ENCODE measurements around the gene CRYZ.

Gene CRYZ

DNA sequence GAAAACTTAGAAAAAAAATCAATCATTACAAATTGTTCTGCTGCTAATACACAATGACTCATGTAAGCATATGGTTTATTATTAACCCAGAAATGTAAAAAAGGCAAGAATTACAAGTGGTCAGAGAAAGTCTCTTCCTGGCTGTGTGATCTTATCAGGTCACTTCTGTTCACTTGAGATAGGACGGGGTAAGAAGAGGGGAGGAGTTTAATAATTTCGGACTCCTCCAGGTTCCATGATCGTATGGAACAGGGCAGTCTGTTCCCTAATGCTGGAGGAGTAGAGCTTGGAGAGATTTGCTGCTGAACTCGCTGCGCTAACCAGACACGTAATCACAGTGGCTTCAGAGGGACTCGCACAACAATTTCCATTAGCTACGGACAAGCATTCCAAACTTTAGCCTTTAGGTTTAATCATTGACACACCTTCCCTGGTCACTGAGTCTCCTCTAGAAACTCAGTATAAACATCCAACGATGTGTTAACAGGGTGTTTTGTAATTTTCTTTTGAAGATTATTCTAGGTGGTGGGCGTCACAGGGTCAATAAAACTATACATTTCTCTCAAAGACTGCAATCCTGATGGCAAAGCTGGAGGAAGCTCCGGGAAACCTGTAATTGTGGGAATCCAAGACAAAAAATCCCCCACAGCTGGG, 1.3 kb downstream of the CRYZ start:
- DNase-seq = no peak

DNA sequence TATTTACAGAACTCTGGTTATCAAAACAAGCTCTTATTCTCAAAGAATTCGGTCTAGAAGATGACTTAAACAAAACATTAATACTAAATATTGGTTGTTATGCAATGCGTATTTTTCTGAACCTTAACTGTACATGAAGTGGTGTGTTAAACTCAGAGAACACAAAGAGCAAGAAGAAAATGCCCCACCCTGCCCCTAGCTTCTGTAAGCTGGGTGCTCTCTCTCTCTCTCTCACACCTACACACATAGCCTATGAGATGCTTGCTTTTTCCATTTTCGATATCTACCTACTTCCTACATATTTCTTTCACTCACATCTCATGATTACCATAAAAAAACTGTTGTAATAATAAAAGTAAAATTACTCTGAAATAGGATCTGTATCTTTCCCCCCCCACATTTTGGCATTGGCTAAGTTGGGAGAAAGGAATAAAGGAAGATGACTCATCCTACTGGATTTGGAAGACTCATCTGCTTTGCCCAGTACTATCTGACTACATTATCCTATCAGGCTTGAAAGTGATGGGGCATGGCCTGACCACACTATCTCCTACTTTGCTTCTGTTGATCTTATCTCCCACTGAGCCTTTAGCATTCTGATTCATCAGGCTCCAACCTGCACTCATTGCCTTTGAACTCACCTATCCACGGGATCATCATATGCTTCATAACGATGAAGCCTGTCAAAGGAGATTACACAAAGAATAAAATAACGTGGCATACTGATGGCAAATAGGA, 2.9 kb downstream of the CRYZ start:
- no peak for DNase-seq

DNA sequence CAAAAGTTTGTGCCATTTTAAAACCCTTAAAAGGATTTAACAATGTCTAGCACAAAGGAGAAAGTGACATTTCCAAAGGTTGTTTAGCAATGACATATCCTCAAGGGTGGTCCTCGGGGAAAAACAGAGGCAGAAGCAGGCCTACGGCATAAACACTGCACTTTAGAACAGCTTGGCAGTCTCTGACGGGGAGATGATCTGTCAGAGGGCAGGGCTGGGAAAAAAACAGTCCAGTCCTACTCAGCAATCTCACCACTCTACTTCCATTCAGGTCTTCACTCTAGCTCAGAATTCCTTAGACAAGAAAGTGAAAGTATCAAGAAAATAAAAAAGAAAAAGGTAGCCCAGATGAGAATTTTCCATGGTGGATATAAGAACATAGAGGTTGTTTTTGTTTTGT, 4.1 kb downstream of the CRYZ start:
- no peak for DNase-seq

DNA sequence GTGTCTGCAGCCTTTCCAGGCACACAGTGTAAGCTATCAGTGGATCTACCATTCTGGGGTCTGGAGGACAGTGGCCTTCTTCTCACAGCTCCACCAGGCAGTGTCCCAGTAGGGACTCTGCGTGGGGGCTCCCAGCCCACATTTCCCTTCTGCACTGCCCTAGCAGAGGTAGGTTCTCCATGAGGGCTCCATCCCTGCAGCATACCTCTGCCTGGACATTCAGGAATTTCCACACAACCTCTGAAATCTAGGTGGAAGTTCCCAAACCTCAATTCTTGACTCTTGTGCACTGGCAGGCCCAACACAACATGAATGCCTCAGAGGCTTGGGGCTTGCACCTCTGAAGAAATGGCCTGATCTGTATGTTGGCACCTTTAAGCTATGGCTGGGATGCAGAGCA, 6.8 kb downstream of the CRYZ start:
- no peak for DNase-seq

DNA sequence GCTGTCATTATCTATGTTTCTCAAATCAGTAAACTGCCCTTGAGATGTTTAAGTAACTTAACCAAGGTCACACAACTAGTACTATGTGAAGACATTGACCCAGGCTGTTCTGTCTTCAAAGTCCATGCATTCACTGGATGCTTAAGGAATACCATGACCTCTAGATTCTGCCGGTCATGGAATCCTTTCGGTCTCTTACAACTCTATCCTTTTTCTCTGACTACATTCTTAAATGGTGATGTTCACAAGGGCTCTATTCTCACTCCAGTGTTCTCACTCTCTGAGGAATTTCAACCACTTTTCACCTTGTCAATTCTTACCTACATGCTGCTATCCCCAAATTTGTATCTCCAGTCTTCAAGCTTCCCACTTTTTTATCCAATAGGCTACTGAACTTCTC, 15.2 kb downstream of the CRYZ start:
- DNase-seq = no peak

DNA sequence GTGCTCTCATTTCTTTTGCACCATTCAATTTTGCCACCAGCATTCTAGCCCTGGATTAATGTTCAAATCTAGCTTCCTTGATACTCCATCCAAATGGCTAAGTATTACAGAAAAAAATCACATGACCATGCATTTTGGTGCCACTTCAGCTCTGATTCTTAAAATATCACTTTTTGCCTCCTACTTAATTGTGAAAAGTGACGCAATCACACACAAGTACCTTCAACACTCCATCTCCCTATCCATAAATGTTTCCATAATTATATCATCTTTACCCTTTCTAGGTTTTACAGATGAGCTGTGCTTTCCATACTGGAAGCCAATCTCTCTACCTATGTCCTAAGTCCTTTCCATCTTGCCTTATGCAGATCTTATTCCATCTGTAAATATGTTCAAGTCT, 16.0 kb downstream of the CRYZ start:
- DNase-seq = no peak

DNA sequence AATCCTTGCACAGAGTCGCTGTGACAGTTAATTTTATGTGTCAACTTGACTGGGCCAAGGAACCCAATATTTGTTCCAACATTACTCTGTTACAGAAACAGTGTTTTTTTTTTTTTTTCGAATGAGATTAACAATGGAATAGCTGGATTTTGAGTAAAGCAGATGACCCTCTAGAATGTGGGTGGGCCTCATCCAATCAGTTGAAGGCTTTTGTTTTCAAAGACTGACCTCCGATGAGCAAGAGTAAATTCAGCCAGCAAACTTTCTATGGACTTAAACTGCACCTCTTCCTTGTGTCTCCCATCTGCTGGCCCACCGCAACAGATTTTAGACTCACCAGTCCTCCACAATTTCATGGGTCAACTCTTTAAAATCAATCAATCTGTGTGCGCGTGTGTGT, 17.0 kb downstream of the CRYZ start:
- no peak for DNase-seq

DNA sequence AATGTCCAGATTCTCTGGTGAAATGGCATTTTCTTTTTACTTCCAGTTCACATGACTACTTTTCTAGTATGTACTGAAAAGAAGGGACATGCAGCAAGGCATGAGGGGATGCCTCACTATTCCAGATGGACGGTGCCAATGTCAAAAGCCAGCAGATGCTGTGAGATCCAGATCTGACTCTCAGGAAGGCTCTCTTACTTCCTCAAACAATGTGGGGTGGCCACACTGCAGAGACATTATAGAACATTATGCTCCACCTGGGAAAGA, 17.7 kb downstream of the CRYZ start:
- no peak for DNase-seq

DNA sequence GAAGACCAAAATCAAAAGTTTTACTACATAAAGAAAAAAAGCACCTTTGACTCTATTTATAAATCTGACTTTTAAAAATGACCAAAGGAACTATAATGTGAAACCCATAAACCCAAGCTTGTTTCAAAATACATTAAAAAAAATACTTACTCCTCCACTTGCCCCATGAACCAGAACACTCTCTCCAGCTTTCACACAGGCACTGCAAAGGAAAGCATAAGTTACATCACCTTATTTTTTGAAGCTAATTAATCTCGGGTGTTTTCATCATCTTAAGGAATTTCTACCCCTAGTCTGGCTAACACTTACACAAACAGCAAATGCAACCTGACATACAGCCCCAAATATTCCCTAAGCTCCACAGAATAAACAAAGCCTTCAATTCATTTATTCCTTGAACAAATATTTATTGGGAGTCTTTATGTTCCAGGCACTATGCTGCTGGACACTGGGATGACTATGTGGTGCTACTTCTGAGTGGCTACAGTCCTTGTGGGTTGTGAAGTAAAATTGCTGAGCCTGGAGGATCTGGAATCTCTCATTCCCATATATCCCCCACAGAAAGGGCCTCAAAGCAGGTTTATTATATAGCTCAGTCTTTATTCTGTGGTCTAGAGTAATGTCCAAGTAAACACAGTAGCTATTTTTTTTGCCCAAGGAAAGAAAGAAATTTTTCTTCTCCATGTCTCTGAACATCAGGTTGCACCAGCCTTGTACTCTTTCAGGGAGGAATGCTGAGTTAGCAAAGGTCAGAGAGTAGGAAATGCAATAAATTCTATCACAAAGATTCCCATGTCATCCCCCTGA, 18.2 kb downstream of the CRYZ start:
- no peak for DNase-seq

DNA sequence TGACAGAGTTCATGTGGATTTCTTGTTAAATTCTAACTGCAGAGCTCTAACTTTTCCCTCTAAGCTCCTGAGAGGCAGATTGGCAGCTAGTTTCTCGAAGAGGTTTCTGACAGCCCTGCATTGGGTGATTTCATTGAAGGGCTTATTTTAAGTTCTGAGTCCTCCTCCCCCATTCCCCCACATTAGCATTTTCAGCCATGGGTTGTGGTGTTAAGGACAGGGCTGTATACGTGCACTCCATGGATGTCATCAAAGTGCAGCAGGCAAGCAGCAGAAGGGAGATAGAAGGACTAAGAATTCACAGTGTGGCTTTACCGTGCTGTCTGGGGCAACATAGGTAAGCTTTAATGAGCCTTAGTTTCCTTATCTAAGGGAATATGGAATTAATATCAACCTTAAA, 19.0 kb downstream of the CRYZ start:
- DNase-seq = no peak

DNA sequence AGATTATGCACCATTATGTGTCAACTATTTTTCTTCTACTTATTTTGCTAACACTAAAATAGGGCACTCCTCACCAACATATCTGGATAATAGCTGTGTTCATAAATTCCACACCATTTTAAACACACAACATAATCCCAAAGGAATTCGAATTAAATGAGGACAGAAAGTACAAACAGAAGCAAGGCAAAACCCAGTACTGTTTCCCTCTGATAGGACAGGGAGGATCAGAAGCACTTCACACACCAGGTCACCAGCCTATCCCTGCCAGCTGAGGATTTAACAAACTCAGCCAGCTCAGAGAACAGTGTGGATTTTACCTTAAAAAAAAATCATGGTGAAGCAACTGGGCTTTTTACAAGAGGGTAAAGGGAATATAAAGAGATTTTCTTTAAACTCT, 20.0 kb downstream of the CRYZ start:
- DNase-seq = no peak

DNA sequence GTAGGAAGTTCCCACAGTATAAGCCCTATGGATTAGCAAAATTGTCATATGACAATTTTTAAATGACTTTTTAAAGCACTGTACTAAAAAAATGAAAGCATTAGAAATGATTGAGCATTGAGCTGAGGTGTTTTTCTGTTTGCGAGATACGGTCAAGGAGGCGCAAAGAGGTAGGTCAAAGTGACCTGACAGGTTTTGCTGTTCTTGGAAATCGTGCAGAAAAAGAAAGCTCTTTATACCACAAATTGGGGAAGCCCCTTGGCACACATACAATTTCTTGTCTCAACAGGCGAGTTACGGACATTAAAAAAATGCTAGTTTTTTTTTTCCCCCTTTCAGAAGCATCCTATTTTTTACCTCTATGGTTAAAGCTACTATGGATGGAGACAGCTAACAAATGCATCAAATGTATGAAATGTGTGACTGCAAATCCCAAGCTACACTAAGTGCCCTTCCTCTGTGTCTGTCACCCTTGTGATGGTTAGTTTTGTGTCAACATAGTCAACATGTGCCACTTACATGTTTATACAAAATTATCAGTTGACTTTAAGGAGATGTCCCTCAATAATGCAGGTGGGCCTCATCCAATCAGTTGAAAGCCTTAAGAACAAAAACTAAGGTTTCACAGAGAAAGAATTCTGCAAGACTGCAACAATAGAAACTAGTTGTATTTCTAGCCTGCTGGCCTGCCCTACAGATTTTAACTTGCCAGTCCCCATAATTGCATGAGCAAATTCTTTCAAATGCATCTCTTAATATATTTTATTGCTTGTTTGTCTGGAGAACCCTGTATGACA, 29.3 kb downstream of the CRYZ start:
- DNase-seq = no peak

DNA sequence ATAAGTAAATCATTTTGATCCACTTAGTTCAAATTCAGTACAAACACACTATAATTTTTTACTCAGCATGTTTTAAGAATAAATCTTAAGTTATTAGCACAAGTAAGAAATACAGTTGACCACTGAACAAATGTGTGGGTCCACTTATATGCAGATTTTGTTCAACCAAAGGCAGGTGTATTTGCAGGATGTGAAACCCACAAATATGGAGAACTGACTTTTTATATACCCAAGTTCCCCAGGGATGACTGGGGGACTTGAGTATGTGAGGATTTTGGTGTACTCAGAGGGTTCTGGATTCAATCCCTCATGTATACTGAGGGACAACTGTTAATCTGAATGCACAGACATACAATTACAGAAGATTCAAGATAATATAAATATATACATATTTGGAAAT, 33.5 kb downstream of the CRYZ start:
- no peak for DNase-seq

DNA sequence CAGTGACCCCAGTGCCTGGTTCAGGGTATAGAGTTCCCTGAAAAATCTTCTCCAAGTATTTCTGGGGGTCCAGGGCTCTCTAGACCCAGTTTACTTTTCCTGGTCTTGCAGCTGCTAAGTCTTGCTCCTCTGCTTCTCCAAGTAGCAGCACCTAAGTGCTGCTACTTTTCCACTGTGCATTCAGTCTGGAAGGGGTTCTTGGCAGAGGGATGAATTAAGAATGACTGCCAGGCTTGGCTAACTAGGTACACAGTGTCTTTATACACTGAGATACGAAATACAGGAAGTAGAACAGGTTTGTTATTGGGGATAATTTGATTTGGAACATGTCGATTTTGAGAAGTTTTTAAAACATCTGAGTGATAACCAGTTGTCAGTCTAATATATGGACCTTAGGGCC, 35.0 kb downstream of the CRYZ start:
- DNase-seq = no peak

DNA sequence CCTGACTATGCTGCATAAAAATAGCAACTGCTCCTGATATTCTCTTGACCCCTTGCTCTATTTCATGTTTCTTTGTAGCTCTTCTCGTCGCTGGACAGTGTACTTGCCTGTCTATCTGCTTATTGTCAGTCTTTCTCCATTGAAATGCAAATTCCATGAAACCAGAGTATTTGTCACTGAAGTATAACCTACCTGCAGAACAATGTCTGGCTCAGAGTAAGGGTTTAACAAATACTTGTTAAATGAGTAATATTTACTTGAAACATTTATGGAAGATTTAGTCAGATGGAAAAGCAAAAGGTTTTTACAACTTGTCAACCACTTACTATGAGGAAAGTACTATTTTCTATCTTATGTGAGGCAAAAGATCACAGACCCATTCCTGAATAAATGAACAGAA, 39.4 kb downstream of the CRYZ start:
- no peak for DNase-seq

DNA sequence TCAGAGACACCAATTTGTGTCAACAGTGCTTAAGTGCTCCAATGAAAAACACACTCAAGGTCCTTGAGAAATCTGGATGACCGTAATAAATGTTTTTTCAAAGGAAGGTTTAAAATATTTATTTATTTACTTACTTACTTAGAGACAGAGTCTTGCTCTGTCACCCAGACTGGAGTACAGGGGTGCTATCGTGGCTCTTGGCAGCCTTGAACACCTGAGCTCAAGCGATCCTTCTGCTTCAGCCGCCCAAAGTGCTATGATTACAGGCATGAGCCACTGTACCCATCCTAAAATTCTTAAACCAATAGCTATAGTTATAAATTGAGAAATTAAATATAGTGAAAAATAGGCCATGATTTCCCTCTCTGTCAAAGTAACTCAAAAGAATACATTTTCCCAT, 41.9 kb downstream of the CRYZ start:
- no peak for DNase-seq

DNA sequence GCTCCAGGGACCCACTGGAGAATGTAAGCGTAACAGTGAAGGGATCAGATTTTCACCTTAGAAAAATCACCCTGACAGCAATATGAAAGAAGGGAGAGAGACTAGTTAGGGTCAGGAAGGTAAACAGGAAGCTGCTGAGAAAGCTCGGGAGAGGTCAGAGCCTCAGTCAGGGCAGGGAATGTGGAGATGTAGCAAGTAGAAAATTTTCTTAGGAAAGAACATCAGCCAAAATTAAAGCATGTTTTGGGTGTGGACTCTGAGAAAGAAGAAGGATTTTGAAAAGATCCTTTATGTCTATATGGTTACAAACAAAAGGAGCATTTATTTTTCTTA, 42.5 kb downstream of the CRYZ start:
- DNase-seq = no peak

DNA sequence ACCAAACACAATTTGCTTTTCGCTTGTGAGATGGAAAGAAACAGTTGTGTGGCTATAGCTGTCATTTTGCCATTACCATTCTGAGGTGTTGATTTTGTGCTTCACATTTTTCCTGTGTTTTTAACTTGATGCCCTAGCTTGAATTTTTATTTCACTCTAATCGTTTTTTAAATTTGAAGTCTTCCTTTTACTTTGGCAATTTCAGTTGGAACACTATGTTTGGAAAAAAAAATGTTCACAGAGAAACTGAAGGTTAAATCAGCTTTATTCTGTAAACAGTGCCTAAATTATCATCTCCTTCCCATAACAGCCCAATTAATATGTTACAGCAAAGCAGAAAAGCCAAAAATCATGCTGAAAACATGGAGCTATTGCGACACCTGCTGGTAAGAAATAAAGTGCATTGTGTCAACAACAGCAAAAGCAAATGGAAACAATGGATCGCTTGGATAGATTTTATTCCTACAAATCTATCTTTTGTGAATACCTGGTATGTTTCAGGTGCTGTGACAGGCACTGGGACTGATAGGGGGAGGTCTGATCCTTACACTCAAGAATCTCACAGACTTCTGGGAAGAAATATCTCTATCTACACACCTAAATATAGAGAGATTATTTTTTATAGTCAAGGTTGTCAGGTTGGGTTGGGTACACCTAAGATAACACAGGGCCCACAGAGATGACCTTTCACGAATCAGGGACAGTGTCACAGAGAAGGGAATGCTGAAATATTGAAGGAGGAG, 43.1 kb downstream of the CRYZ start:
- DNase-seq = peak in 18 of 51 donors; percentile 0 to 68 (median 22)

DNA sequence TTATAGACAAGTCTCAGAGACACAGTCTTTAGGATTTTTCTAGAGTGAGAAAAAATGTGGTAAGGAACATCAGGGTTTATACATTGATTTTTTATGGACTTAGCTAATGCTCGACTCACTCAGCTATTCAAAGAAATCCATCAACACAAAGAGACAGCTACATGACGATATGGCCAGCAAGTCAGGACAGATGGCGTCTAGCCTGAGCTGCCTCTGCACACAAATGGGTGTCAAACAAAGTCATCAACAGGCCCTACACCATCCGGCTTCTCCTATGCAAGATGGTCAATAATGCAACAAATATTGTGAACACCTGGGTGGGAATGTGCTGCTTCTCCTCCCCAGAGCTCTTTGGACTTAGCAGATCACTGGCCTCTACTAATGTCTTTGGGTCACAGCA, 45.9 kb downstream of the CRYZ start:
- DNase-seq = no peak

DNA sequence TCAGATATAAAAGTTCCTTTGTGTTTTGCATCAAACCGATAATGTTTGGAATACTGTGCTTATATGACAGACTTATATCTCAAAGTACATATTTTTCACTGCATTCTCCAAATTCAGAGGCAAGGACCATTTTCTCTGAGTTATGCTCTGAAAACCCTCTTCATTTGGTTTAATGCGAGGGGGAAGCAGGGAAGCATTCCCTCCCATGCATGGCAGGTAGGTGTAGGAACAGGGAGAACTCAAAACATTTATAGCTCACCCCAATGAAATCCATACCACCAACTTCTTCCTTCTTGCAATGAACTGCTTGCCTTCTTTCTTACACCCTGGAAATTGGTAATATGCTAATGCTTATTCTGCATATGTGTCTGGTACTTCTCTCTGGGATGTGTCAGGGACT, 48.5 kb downstream of the CRYZ start:
- DNase-seq = no peak

DNA sequence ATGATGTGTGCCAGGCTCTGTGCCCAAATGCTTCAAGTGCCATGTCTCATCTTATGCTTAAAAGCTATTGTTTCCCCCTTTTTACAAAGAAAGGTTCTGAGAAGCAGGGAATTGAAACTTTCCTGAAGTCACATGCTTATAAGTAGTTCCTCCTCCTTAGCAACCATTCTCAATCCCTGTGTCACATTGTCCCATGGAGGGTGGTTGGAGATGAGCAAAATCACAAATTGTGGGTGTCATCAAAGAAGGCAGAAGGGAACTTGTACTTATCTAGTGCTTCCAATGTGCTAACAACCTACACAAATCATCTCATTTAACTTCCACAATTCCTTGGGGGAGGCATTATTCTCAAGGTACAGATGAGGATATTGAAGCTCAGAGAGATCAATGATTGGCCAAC, 49.2 kb downstream of the CRYZ start:
- DNase-seq = no peak

DNA sequence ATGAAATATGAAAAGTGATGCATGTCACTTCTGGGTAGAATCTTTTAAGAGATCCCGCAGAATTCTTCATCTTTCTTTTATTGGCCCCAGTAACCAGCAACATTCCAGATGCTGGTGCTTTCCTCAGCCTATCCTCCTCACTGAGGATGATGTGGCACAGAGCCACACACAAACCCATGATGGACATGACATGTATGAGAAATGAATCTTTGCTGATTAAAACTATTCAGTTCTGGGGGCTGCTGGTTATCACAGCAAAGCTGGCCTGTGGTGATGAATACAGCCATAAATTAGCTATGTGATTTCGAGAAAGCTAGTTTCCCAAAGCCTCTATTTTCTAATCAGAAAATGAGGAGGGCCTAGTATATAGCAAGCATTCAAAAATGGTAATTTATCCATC, 51.0 kb downstream of the CRYZ start:
- no peak for DNase-seq
